ENCODE results near the gene PGLYRP1. TPM values are rescaled to one million over a fixed set of nuclear protein-coding genes. Genes with fewer than 3 reads are reported as not detected.

The PGLYRP1 gene
- total RNA-seq, 1 experiment from 2014 or later, result not detected

DNA sequence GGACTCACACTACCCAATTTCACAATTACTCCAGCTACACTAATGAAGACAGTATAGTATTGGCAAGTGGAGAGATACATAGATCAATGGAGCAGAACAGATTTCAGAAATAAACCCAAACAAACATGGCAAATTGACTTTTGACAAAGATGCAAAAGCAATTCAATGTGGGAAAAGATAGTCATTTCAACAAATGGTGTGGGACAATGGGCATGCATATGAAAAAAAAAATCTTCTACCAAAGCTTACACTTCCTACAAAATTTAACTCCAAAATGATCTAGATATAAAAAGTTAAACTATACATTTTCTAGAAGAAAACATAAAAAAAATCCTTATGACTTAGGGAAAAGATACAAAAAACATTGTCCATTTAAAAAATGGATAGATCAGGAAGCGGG, 20.7 kb upstream of the PGLYRP1 start:
- ChIA-PET POLR2A (no interaction called here), CTCF (no interaction called here)
- no peak for TF ChIP-seq SIN3A (IDR thresholded peaks at IDR 0.05; ENCODE audit: borderline replicate concordance, insufficient read depth, low read depth, low read length)
- TF ChIP-seq, protein P1, sequence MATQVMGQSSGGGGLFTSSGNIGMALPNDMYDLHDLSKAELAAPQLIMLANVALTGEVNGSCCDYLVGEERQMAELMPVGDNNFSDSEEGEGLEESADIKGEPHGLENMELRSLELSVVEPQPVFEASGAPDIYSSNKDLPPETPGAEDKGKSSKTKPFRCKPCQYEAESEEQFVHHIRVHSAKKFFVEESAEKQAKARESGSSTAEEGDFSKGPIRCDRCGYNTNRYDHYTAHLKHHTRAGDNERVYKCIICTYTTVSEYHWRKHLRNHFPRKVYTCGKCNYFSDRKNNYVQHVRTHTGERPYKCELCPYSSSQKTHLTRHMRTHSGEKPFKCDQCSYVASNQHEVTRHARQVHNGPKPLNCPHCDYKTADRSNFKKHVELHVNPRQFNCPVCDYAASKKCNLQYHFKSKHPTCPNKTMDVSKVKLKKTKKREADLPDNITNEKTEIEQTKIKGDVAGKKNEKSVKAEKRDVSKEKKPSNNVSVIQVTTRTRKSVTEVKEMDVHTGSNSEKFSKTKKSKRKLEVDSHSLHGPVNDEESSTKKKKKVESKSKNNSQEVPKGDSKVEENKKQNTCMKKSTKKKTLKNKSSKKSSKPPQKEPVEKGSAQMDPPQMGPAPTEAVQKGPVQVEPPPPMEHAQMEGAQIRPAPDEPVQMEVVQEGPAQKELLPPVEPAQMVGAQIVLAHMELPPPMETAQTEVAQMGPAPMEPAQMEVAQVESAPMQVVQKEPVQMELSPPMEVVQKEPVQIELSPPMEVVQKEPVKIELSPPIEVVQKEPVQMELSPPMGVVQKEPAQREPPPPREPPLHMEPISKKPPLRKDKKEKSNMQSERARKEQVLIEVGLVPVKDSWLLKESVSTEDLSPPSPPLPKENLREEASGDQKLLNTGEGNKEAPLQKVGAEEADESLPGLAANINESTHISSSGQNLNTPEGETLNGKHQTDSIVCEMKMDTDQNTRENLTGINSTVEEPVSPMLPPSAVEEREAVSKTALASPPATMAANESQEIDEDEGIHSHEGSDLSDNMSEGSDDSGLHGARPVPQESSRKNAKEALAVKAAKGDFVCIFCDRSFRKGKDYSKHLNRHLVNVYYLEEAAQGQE (IDR thresholded peaks at IDR 0.05; ENCODE audit: insufficient read depth in 1 of 2, low read depth in 2 of 2, low read length in 1 of 2), result no peak
- TF ChIP-seq, protein P2, sequence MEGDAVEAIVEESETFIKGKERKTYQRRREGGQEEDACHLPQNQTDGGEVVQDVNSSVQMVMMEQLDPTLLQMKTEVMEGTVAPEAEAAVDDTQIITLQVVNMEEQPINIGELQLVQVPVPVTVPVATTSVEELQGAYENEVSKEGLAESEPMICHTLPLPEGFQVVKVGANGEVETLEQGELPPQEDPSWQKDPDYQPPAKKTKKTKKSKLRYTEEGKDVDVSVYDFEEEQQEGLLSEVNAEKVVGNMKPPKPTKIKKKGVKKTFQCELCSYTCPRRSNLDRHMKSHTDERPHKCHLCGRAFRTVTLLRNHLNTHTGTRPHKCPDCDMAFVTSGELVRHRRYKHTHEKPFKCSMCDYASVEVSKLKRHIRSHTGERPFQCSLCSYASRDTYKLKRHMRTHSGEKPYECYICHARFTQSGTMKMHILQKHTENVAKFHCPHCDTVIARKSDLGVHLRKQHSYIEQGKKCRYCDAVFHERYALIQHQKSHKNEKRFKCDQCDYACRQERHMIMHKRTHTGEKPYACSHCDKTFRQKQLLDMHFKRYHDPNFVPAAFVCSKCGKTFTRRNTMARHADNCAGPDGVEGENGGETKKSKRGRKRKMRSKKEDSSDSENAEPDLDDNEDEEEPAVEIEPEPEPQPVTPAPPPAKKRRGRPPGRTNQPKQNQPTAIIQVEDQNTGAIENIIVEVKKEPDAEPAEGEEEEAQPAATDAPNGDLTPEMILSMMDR (IDR thresholded peaks at IDR 0.05), result no peak
- no peak for TF ChIP-seq TCF7L2 (IDR thresholded peaks at IDR 0.05; ENCODE audit: low read depth, low read length)
- no peak for TF ChIP-seq POLR2AphosphoS5 (IDR thresholded peaks at IDR 0.05; ENCODE audit: low read depth, low read length)
- intact Hi-C loops (cut with micrococcal nuclease; ENCODE audit: unreplicated experiment), result no loop called here
- no peak for ATAC-seq
- Histone ChIP-seq H3K27ac (ENCODE audit: low read length) (no peak overlapping the region), H3K9me3 (ENCODE audit: control insufficient read depth, insufficient read depth, low read depth, low read length) (peaks cover 7% of the 10 kb centered on the region; the same call in 1 of the 2 replicates), H3K27me3 (ENCODE audit: control insufficient read depth, insufficient read depth, low read length) (no peaks in the 10 kb centered on the region), H3K36me3 (ENCODE audit: control insufficient read depth, insufficient read depth, low read length) (no peaks in the 10 kb centered on the region), H3K4me1 (ENCODE audit: control insufficient read depth, insufficient read depth, low read length) (no peaks in the 10 kb centered on the region), H3K4me3 (ENCODE audit: low read depth in 2 of 2, low read length in 2 of 2) (no peak overlapping the region)
- no TSS peak for BruUV-seq (replicated peaks)
- DNase-seq (ENCODE audit: low read depth, low spot score), result no peak
- in situ Hi-C loops (cut with HindIII; ENCODE audit: low pct_unique_long_range_greater_than_20kb, low sequenced_read_pairs), result no loop called here

DNA sequence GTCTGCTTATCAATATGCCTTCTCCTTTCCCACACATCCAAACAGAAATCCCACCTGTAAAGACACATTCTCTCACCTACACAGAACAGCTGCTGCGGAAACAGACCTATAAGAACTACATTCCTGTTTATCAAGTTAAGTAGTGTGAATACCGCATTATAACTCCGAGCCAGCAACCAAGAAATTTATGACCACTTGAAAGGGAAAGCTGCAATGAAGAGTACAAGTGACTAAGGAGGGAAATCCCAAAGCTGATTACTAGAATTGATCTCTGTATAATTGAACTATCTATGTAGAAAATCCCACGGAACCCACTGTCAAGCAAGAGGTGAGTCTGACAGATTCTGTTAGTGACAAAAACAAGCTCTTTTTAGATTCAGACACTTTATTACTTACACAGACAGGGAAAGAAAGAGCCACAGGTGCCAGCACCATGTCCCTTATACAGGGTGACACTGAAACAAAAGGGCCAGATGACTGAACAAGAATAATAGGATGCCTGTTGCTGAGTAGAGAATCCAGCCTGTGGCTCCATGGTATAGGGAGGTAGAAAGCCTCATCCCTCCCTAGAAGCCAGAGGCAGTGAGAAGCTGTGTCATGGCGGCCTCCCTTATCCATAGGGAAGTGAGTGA, 19.5 kb upstream of the PGLYRP1 start:
- intact Hi-C loops (cut with micrococcal nuclease; ENCODE audit: unreplicated experiment), result no loop called here
- H3K4me3 ChIP-seq (ENCODE audit: low read depth in 2 of 2, low read length in 2 of 2), result no peak overlapping the region
- TF ChIP-seq POLR2AphosphoS5 (IDR thresholded peaks at IDR 0.05; ENCODE audit: low read depth, low read length) (no peak), TCF7L2 (IDR thresholded peaks at IDR 0.05; ENCODE audit: low read depth, low read length) (no peak), SIN3A (IDR thresholded peaks at IDR 0.05; ENCODE audit: borderline replicate concordance, insufficient read depth, low read depth, low read length) (no peak)
- TF ChIP-seq, protein P2 (IDR thresholded peaks at IDR 0.05), result no peak
- TF ChIP-seq, protein P1 (IDR thresholded peaks at IDR 0.05; ENCODE audit: insufficient read depth in 1 of 2, low read depth in 2 of 2, low read length in 1 of 2), result no peak
- ChIA-PET POLR2A (no interaction called here), CTCF (no interaction called here)
- in situ Hi-C loops (cut with HindIII; ENCODE audit: low pct_unique_long_range_greater_than_20kb, low sequenced_read_pairs), result no loop called here
- H3K9me3 ChIP-seq (ENCODE audit: control insufficient read depth, insufficient read depth, low read depth, low read length), result peaks cover 7% of the 10 kb centered on the region; the same call in 1 of the 2 replicates
- no peaks in the 10 kb centered on the region for H3K27me3 ChIP-seq (ENCODE audit: control insufficient read depth, insufficient read depth, low read length)
- H3K27ac ChIP-seq (ENCODE audit: low read length), result no peak overlapping the region
- no peak for ATAC-seq
- no peak for DNase-seq (ENCODE audit: low read depth, low spot score)
- H3K4me1 ChIP-seq (ENCODE audit: control insufficient read depth, insufficient read depth, low read length), result no peaks in the 10 kb centered on the region
- BruUV-seq (replicated peaks), result no TSS peak
- no peaks in the 10 kb centered on the region for H3K36me3 ChIP-seq (ENCODE audit: control insufficient read depth, insufficient read depth, low read length)
